SK-N-SH (cell line): Measurements from ENCODE around the gene CATSPERZ.

Source experiments
- CTCF ChIP-seq: fragments of 200-600 bp; sonication (generic); IDR thresholded peaks from 2 replicates; pipeline ENCODE4 v1.6.1; 2017; ENCODE audit warnings: antibody characterized with exemption, mild to moderate bottlenecking, moderate library complexity
- EP300 ChIP-seq, 2 experiments: IDR thresholded peaks; 2 replicates each; pipeline versions ENCODE4 v1.4.0 to v1.6.1; 2012; ENCODE audit warnings: borderline replicate concordance in 1 of 2, low read depth in 1 of 2, low read length in 1 of 2
- FOXJ3 ChIP-seq: sonication (generic); formaldehyde crosslinking; IDR thresholded peaks from 2 replicates; pipeline ENCODE4 v1.5.1; 2020; ENCODE audit warnings: mild to moderate bottlenecking, missing genetic modification reagents
- GABPA ChIP-seq: IDR thresholded peaks from 2 replicates; pipeline ENCODE4 v1.4.0; 2012; ENCODE audit warnings: low read depth, mild to moderate bottlenecking
- NFIC ChIP-seq: IDR thresholded peaks from 2 replicates; pipeline ENCODE4 v1.4.0; 2012; ENCODE audit warnings: borderline replicate concordance
- POLR2AphosphoS5 ChIP-seq: IDR thresholded peaks from 2 replicates; pipeline ENCODE4 v1.6.1; 2012; ENCODE audit warnings: low read depth, low read length
- RAD21 ChIP-seq: IDR thresholded peaks from 2 replicates; pipeline ENCODE4 v1.6.1; 2012; ENCODE audit warnings: mild to moderate bottlenecking, low read length
- REST ChIP-seq: IDR thresholded peaks from 2 replicates; pipeline ENCODE4 v1.6.1; 2012; ENCODE audit warnings: mild to moderate bottlenecking, low read depth, low read length, moderate library complexity
- YY1 ChIP-seq: IDR thresholded peaks from 2 replicates; pipeline ENCODE4 v1.4.0; 2012; ENCODE audit warnings: low read depth, mild to moderate bottlenecking
- ZBTB33 ChIP-seq: IDR thresholded peaks from 2 replicates; pipeline ENCODE4 v1.4.0; 2012; ENCODE audit warnings: low read depth, borderline replicate concordance
- TF ChIP-seq, protein P1 (sequence below): fragments of 150-350 bp; IDR thresholded peaks from 2 replicates; pipeline ENCODE4 v1.6.1; 2017; ENCODE audit warnings: antibody characterized with exemption, low read length, low read depth, borderline replicate concordance

GRCh38 chr11:64306876-64307622 is 6.9 kb downstream of the CATSPERZ start:
- TF ChIP-seq CTCF (no peak), REST (no peak), FOXJ3 (CRISPR knock-in tag) (no peak), RAD21 (no peak), YY1 (no peak), POLR2AphosphoS5 (no peak), ZBTB33 (no peak), NFIC (no peak), GABPA (no peak), EP300 (IDR thresholded peaks at IDR 0.05; ENCODE audit: borderline replicate concordance in 1 of 2, low read depth in 1 of 2, low read length in 1 of 2) (no peak)
- TF ChIP-seq, protein P1, sequence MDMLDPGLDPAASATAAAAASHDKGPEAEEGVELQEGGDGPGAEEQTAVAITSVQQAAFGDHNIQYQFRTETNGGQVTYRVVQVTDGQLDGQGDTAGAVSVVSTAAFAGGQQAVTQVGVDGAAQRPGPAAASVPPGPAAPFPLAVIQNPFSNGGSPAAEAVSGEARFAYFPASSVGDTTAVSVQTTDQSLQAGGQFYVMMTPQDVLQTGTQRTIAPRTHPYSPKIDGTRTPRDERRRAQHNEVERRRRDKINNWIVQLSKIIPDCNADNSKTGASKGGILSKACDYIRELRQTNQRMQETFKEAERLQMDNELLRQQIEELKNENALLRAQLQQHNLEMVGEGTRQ, result no peak
